Neural progenitor cell (in vitro differentiated cells): Measurements from ENCODE around the gene SPTA1. TPM values are rescaled to one million over a fixed set of nuclear protein-coding genes. Genes with fewer than 3 reads are reported as not detected.

Experiments used
- DNase-seq: peaks from one replicate; pipeline ENCODE4 v3.0.0-alpha.2; 2016; ENCODE audit warnings: low spot score
- H2AFZ ChIP-seq: fragments of 200-600 bp; sonication (generic); replicated peaks from 2 replicates; pipeline ENCODE4 v1.6.1; 2016; ENCODE audit warnings: antibody characterized with exemption
- H3F3A ChIP-seq: fragments of 200-600 bp; sonication (generic); 2 replicates; pipeline ENCODE4 v1.6.1; 2016; ENCODE audit warnings: antibody characterized with exemption, low read depth
- H3K27ac ChIP-seq: fragments of 200-600 bp; sonication (generic); 2 replicates; pipeline ENCODE4 v1.5.1; 2016; ENCODE audit warnings: mild to moderate bottlenecking
- H3K27me3 ChIP-seq: fragments of 200-600 bp; sonication (generic); 2 replicates; pipeline ENCODE4 v1.6.1; 2016; ENCODE audit warnings: mild to moderate bottlenecking, moderate library complexity
- H3K36me3 ChIP-seq: fragments of 200-600 bp; sonication (generic); 2 replicates; pipeline ENCODE4 v1.5.1; 2016
- H3K4me1 ChIP-seq: fragments of 200-600 bp; sonication (generic); 2 replicates; pipeline ENCODE4 v1.6.1; 2016; ENCODE audit warnings: mixed run types
- H3K4me2 ChIP-seq: fragments of 200-600 bp; sonication (generic); 2 replicates; pipeline ENCODE4 v1.6.1; 2016
- H3K4me3 ChIP-seq: fragments of 200-600 bp; sonication (generic); 2 replicates; pipeline ENCODE4 v1.5.1; 2016
- H3K79me2 ChIP-seq: fragments of 200-600 bp; sonication (generic); 2 replicates; pipeline ENCODE4 v1.6.1; 2016; ENCODE audit warnings: low read depth
- H3K9ac ChIP-seq: fragments of 200-600 bp; sonication (generic); 2 replicates; pipeline ENCODE4 v1.6.1; 2016
- H3K9me3 ChIP-seq: fragments of 200-600 bp; sonication (generic); 2 replicates; pipeline ENCODE4 v1.5.1; 2016; ENCODE audit warnings: low read depth
- H4K20me1 ChIP-seq: fragments of 200-600 bp; sonication (generic); 2 replicates; pipeline ENCODE4 v1.6.1; 2016; ENCODE audit warnings: low read depth
- H3K27ac Mint-ChIP-seq: 3 replicates; pipeline ENCODE4 v1.8.0; 2021; ENCODE audit warnings: mixed read lengths
- H3K27me3 Mint-ChIP-seq: 2 replicates; pipeline ENCODE4 v1.8.0; 2022; ENCODE audit warnings: low read depth, mild to moderate bottlenecking, inconsistent platforms, moderate library complexity, mixed read lengths; ENCODE audit not compliant: insufficient read depth
- H3K36me3 Mint-ChIP-seq: 3 replicates; pipeline ENCODE4 v1.8.0; 2021; ENCODE audit warnings: mixed read lengths
- H3K4me1 Mint-ChIP-seq: 3 replicates; pipeline ENCODE4 v1.8.0; 2021; ENCODE audit warnings: mixed read lengths
- H3K4me3 Mint-ChIP-seq: 3 replicates; pipeline ENCODE4 v1.8.0; 2021; ENCODE audit warnings: mild to moderate bottlenecking, moderate library complexity, mixed read lengths
- H3K9me3 Mint-ChIP-seq: 3 replicates; pipeline ENCODE4 v1.8.0; 2020; ENCODE audit warnings: mixed read lengths
- EZH2 ChIP-seq: fragments of 200-600 bp; sonication (generic); IDR thresholded peaks from 2 replicates; pipeline ENCODE4 v1.6.1; 2017; ENCODE audit warnings: antibody characterized with exemption, mild to moderate bottlenecking, moderate library complexity
- EZH2phosphoT487 ChIP-seq: fragments of 200-600 bp; sonication (generic); IDR thresholded peaks from 2 replicates; pipeline ENCODE4 v1.6.1; 2017; ENCODE audit warnings: antibody characterized with exemption
- total RNA-seq: library from RNA; depleted of rRNA; stranded (reverse); fragments of >200 nt; gene quantifications from 2 replicates; pipeline ENCODE4 v1.2.3, GENCODE V29; 2015; ENCODE audit warnings: low replicate concordance
- TF ChIP-seq, protein P1 (sequence below): fragments of 200-600 bp; sonication (generic); IDR thresholded peaks from 2 replicates; pipeline ENCODE4 v1.5.1; 2017; ENCODE audit warnings: antibody characterized with exemption, mild to moderate bottlenecking

The SPTA1 gene
- total RNA-seq, 1 donor from 2014 or later = not detected

DNA sequence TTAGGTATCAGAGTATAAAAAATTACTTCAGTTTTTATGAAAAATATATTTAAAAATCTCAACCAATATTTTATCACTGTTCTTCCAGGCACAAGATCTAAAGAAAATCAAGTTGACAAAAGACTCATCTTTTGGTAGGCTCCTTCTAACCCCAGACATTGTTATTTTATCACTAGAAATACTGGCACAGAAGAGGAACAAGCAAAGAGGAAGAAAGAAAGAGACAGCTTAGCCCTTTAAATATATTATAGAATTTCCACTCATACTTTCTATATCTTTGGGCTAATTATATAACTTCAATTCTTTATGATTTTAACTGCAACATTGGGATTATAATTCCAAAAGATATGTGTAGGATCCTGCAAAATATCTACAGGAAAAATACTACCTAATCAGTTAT is 32.4 kb downstream of the SPTA1 start:
- Histone ChIP-seq H2AFZ (no peak overlapping the region), H3K4me1 (no peaks in the 10 kb centered on the region), H4K20me1 (no peaks in the 10 kb centered on the region), H3K4me2 (no peak overlapping the region), H3K9me3 (no peaks in the 10 kb centered on the region), H3K36me3 (no peaks in the 10 kb centered on the region), H3K4me3 (no peak overlapping the region), H3K27ac (no peak overlapping the region), H3K27me3 (no peaks in the 10 kb centered on the region), H3K79me2 (no peaks in the 10 kb centered on the region), H3K9ac (no peak overlapping the region), H3F3A (no peaks in the 10 kb centered on the region)
- DNase-seq = no peak
- Mint-ChIP-seq H3K4me3 (no peak overlapping the region), H3K36me3 (no peaks in the 10 kb centered on the region), H3K9me3 (no peaks in the 10 kb centered on the region), H3K27me3 (no peaks in the 10 kb centered on the region), H3K4me1 (no peaks in the 10 kb centered on the region), H3K27ac (no peak overlapping the region)
- no peak for TF ChIP-seq EZH2
- TF ChIP-seq, protein P1, sequence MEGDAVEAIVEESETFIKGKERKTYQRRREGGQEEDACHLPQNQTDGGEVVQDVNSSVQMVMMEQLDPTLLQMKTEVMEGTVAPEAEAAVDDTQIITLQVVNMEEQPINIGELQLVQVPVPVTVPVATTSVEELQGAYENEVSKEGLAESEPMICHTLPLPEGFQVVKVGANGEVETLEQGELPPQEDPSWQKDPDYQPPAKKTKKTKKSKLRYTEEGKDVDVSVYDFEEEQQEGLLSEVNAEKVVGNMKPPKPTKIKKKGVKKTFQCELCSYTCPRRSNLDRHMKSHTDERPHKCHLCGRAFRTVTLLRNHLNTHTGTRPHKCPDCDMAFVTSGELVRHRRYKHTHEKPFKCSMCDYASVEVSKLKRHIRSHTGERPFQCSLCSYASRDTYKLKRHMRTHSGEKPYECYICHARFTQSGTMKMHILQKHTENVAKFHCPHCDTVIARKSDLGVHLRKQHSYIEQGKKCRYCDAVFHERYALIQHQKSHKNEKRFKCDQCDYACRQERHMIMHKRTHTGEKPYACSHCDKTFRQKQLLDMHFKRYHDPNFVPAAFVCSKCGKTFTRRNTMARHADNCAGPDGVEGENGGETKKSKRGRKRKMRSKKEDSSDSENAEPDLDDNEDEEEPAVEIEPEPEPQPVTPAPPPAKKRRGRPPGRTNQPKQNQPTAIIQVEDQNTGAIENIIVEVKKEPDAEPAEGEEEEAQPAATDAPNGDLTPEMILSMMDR = no peak
- no peak for TF ChIP-seq EZH2phosphoT487

- no peak overlapping the region for H3K9ac ChIP-seq
- no peak overlapping the region for H2AFZ ChIP-seq
- DNase-seq = no peak
- Mint-ChIP-seq H3K27me3 (no peaks in the 10 kb centered on the region), H3K9me3 (no peaks in the 10 kb centered on the region), H3K27ac (no peak overlapping the region), H3K4me3 (no peak overlapping the region), H3K36me3 (no peaks in the 10 kb centered on the region), H3K4me1 (no peaks in the 10 kb centered on the region)
- TF ChIP-seq, protein P1 = no peak
- TF ChIP-seq EZH2 (no peak), EZH2phosphoT487 (no peak)
- H3K4me2 ChIP-seq = no peak overlapping the region
- no peaks in the 10 kb centered on the region for H3K79me2 ChIP-seq
- no peak overlapping the region for H3K4me3 ChIP-seq
- no peaks in the 10 kb centered on the region for H3K9me3 ChIP-seq
- H3K27ac ChIP-seq = no peak overlapping the region
- H4K20me1 ChIP-seq = no peaks in the 10 kb centered on the region
- no peaks in the 10 kb centered on the region for H3F3A ChIP-seq
- no peaks in the 10 kb centered on the region for H3K4me1 ChIP-seq
- no peaks in the 10 kb centered on the region for H3K27me3 ChIP-seq
- no peaks in the 10 kb centered on the region for H3K36me3 ChIP-seq
Measured at GRCh38 chr1:158652721-158653334, 33.7 kb downstream of the SPTA1 start.

- no peak overlapping the region for H3K4me3 ChIP-seq
- no peak overlapping the region for H3K4me2 ChIP-seq
- H3K27ac ChIP-seq = no peak overlapping the region
- no peaks in the 10 kb centered on the region for H3F3A ChIP-seq
- peaks cover 3% of the 10 kb centered on the region for H3K27me3 Mint-ChIP-seq
- no peak overlapping the region for H3K4me3 Mint-ChIP-seq
- TF ChIP-seq EZH2 = no peak
- TF ChIP-seq, protein P1 = peak; percentile 9
- no peaks in the 10 kb centered on the region for H3K9me3 ChIP-seq
- no peaks in the 10 kb centered on the region for H3K27me3 ChIP-seq
- no peaks in the 10 kb centered on the region for H4K20me1 ChIP-seq
- no peaks in the 10 kb centered on the region for H3K4me1 ChIP-seq
- no peaks in the 10 kb centered on the region for H3K36me3 ChIP-seq
- H3K9ac ChIP-seq = no peak overlapping the region
- no peaks in the 10 kb centered on the region for H3K79me2 ChIP-seq
- no peak for DNase-seq
- no peak overlapping the region for H2AFZ ChIP-seq
- H3K27ac Mint-ChIP-seq = no peak overlapping the region
- no peaks in the 10 kb centered on the region for H3K36me3 Mint-ChIP-seq
- H3K9me3 Mint-ChIP-seq = no peaks in the 10 kb centered on the region
- H3K4me1 Mint-ChIP-seq = no peaks in the 10 kb centered on the region
Measured at GRCh38 chr1:158649052-158649451, 37.5 kb downstream of the SPTA1 start.
